DMS53 treated with DMSO at 0.1 percent for 48 hours (cell line): Measurements from ENCODE around the gene ENDOU.

Experiments used
- DNase-seq: peaks from one replicate; lab custom pipeline; 2025; ENCODE audit not compliant: unreplicated experiment; lab: John Stamatoyannopoulos, UW

Gene ENDOU

GRCh38 chr12:47757840-47758583 is 32.7 kb upstream of the ENDOU start:
- no peak for DNase-seq

GRCh38 chr12:47757364-47757839 is 32.1 kb upstream of the ENDOU start:
- no peak for DNase-seq

GRCh38 chr12:47755655-47756562 is 30.6 kb upstream of the ENDOU start:
- DNase-seq: no peak

DNA sequence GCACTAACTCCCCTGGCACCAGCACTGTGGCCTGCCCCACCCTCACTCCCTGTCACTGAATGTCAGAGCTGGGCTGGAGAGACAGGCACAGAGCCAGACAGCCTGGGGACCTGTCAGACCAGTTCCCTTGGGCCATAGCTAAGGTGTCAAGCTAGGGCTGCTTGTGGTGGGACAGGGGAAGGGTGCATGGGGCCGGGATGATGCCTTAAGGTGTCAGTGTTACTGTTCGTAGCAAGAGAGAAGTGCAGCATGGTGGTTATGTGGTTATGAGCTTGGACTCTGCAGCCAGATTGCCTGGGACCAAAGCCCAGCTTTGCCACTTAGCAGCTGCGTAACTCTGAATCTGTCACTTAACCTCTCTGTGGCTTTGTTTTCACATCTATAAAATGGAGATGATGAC is 29.6 kb upstream of the ENDOU start:
- DNase-seq: peak; percentile 55

GRCh38 chr12:47754126-47754525 is 28.8 kb upstream of the ENDOU start:
- no peak for DNase-seq

DNA sequence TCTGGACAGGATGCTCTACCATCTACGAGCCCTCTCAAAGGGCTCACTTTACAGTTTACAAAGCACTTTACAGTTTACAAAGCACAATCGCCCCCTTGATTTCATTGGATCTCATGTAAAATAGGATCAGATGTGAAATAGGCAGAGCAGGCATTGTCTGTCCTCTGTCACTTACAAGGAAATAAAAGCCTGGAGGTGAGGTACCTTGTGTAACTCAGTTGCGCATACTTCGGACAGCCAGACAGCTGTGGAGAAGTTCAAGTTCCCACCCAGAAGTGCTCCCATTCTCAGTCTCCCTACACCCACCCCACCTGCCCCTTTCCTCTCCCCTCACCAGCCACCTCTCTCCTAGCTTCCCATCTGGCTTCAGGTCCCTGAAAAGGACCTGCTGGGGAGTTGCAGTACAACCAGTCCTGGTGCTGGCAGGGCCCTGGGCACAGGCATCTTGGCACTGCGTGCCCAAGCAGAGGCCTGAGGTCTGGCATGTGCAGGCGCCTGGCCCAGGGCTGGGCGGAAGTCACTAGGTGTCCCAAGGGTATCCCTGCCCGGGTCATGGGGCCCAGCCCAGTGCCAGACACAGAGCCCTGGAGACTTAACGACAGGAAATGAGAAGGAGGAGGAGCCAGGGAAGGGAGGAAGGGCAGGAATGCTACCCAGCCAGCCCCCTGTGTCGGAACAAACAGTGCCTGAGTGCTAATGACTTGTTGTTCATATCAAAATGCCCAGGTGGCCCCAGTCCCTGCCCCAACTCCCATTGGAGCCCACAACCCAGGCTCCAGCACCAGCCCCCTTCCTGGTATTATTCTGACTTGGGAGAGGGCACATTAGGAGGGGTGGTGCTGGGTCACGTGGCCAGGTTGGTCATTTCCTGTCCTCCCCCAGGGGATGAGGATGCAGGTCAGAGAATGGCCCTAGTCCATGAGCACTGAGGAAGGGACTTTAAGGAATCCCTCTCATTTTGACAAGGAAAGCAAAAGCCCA is 28.0 kb upstream of the ENDOU start:
- no peak for DNase-seq

DNA sequence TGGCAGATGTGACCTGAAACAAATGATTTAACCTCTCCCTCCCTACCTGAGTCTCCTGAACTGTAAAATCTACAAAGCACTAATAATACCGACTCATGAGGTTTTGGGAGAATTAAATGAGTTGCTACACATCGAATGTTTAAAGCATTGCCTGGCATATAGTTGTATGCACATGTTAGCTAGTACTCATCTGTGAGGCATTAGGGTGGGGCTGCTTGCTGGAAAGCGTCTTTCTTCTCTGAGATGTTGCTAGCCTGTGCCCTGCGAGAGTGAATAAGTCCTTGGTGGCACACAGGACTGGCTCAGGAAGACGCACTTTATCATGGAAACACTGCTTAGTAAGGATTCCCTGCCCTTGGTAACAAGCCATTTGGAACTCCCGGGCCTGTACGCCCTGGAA is 27.3 kb upstream of the ENDOU start:
- DNase-seq: no peak

- no peak for DNase-seq
Measured at GRCh38 chr12:47752121-47752520, 26.8 kb upstream of the ENDOU start.

GRCh38 chr12:47751561-47751960 is 26.3 kb upstream of the ENDOU start:
- no peak for DNase-seq

DNA sequence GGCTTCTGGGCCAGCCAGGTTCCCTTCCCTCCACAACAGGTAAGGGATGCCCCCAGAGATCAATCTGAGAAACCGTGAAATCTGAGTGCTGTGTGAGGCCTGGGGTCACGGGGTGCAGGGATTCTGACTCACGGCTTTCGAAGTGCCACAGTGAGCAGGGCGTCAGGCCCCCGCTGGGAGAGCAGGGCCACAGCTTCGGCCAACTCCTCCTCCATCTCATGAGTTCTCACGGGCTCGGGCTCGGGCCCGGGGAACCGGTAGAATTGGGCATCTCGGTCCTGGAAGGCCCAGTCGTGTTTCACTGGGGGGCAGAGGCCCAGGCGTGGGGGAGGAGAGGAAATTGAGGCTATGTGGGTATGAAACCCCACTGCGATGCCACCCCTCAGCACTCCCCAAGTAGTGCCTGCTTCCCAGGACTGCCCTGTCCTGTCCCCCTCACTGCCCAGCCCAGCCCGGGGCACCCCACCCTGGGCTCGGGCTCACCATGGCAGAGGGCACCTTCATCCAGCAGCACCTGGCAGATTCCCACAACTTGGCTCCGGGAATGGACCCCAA is 25.7 kb upstream of the ENDOU start:
- no peak for DNase-seq

DNA sequence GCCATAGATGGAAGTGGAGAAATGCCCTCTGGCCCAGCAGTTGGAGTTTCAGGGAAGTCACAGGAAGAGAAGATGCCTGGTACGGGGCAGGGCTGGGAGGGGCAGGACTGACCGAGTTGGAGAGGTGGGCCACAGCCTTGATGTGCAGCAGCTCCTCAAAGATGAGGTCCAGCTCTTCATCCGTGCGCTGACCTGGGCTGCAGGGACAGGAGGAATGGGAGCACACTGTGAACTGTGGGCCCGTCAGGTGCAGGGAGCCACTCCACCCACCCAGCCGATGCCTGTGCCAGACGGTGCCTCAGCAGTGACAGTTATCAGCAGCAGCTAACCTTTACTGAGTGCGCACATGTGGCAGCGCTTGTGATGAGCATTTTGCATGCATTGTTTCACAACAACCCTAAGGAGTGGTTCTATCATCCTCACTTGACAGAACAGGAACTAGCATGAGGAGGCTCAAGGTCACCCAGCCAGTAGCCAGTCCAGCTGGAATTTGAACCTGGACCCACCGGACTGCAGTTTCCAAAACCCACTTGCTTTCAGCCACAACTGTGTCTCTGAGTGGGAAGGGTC is 25.0 kb upstream of the ENDOU start:
- DNase-seq: no peak

DNA sequence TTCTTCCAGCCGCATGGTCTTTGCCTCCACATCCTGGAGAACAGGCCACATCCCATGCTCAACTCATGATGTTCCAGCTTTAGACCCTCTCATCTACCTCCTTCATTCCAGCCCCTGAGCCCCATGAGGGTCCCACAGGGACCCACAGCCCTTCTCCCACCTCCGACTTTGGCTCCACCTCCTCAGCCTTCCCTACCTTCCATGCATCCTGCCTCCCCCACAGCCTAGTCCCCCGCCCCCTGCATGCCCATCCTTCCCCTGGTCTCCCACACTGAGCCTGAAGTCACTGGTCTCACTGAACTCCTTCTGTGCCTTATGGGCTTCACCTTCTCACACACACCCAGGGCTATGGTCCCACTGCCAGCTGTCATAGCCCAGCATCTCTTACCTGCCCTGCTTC is 23.6 kb upstream of the ENDOU start:
- DNase-seq: no peak

GRCh38 chr12:47748507-47748828 is 23.2 kb upstream of the ENDOU start:
- no peak for DNase-seq

GRCh38 chr12:47747596-47748506 is 22.6 kb upstream of the ENDOU start:
- no peak for DNase-seq

GRCh38 chr12:47747126-47747525 is 21.8 kb upstream of the ENDOU start:
- DNase-seq: no peak

DNA sequence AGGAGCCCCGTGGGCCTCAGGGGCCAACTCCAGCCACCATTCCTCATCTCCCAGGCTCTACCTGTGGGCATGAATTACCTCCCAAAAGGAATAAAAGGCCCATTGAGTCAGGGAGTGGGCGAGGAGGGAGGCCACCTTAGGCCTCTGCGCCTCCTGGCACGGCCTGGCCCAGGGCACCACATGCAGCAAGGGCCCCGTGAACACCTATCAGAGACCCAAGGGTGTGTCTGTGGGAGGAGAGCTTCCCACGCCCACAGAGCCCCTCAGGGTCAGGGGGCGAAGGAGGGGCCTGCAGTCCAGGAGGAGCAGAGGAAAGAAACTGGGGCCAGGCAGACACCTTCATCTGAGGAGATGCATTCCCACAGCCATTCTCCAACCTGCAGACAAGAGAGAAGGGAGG is 21.2 kb upstream of the ENDOU start:
- no peak for DNase-seq

DNA sequence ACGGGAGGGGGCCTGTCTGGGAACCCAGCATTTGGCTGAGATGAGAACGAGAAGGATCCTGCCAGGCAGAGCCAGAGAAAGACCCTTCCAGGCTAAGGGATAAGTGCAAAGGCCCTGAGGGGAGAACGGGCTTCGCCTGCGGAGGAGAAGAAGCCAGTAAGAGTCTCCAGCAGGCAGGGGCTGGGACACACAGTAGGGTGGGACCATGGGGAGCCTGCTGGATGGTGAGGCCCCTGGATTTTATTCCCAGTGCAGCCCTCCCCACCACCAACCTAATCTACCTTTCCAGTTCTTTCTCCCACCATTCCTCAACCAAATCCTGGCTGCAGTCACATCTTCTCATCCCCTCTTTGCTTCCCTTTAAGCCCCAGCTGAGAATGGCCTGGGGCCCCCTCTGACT is 20.8 kb upstream of the ENDOU start:
- DNase-seq: no peak

DNA sequence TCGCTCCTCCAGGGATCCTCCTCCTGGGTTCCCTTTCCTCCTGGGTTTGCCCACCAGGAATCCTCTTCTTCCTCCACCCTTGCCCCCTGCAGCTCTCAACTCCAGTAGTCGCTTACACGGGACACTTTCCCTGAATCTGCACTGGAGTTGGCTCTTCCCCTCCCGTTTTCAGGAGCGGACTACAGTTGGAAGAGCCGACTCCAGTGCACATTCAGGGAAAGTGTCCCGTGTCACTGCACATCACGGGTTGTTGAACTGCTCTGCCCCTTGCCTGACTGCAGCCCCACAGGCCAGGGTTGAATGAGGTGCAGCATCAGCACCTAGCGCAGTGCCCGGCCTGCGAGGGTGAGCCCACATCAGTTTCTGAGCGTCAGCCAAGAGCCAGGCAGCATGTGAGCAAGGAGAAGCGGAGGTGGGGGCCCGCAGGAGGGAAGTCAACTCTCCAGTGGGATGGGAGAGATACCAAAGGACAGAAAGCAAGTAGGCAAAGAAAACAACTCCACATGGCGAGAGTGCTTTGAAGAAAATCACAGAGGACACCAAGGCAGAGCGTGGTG is 20.3 kb upstream of the ENDOU start:
- DNase-seq: no peak

- no peak for DNase-seq
Measured at GRCh38 chr12:47744778-47745436, 19.6 kb upstream of the ENDOU start.
